Caki2 (cell line): Measurements from ENCODE around the gene TRIM37. TPM values are rescaled to one million over a fixed set of nuclear protein-coding genes. Genes with fewer than 3 reads are reported as not detected.

ENCODE experiments used
- DNase-seq: peaks from one replicate; pipeline ENCODE4 v3.0.0-alpha.2; 2015; ENCODE audit warnings: low read depth
- in situ Hi-C: cut with HindIII; loops from 2 replicates; pipeline ENCODE4 v1.10.0; 2016; ENCODE audit warnings: low sequenced_read_pairs, low pct_unique_long_range_greater_than_20kb, mixed read lengths
- total RNA-seq: library from RNA; depleted of rRNA; stranded (reverse); fragments of >200 nt; shearing (Covaris generic); gene quantifications from 2 replicates; pipeline ENCODE4 v1.2.3, GENCODE V29; 2014; ENCODE audit warnings: low replicate concordance

The TRIM37 gene
- total RNA-seq, 1 experiment from 2014 or later, result 17.9 TPM

DNA sequence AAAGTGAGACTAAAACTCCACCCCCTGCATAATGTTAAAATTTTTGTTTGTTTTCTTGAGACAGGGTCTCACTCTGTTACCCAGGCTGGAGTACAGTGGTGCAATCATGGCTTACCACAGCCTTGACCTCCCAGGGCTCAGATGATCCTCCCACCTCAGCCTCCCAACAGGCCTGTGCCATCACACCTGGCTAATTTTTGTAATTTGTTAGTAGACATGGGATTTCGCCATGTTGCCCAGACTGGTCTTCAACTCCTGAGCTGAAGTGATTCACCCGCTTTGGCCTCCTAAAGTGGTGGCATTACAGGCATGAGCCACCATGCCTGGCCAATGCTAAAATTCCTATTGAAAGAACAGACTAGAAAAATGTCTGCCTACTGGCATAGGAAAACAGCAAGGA is 103.8 kb downstream of the TRIM37 start:
- in situ Hi-C loops, result no loop called here
- DNase-seq, result no peak

- in situ Hi-C loops, result no loop called here
These were observed 104.6 kb downstream of the TRIM37 start for GRCh38 chr17:59002126-59002525.

GRCh38 chr17:59001158-59001814 is 105.4 kb downstream of the TRIM37 start:
- peak; percentile 92 for DNase-seq
- in situ Hi-C loops, result no loop called here

More at GRCh38 chr17:59002126-59002525, 104.6 kb downstream of the TRIM37 start:
- no peak for DNase-seq

- in situ Hi-C loops, result no loop called here
- DNase-seq, result no peak
These were observed 106.7 kb downstream of the TRIM37 start for GRCh38 chr17:59000022-59000421.

DNA sequence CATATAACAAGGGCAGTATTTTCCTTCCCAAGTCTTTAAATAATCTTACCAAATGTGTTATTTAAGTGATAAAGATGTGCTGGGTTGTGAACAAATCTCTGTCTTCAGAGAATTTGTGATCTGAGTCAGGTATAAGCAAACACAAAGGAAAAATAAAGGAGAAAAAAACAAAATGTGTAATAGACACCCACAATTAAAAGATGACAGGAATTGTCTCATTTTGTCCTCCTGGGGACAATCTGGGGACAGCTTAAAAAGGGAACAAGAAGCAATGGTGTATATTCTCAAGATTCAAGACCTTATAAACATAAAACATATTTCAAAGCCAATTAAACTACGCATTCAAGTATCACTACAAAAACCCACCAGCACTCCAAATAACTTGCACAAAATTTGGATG is 107.2 kb downstream of the TRIM37 start:
- in situ Hi-C loops, result no loop called here
- no peak for DNase-seq

DNA sequence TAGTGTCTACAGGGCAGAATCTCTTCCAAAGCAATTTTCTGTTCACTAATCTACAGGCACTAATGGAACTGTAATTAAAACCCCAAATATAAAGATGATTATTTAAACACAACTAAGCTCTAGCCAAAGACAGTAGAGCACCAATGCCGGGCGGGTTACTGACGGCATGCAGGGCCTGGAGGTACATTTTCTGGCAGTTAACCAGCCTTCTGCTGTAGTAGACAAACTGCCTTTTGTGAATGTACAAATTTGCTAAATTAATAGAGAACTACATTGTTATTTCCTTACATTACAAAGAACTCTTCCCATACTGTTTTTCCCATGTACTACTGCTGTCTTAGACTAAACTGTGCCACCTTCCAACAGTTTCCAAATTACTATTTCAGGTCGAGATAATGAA is 107.8 kb downstream of the TRIM37 start:
- in situ Hi-C loops, result no loop called here
- DNase-seq, result no peak

DNA sequence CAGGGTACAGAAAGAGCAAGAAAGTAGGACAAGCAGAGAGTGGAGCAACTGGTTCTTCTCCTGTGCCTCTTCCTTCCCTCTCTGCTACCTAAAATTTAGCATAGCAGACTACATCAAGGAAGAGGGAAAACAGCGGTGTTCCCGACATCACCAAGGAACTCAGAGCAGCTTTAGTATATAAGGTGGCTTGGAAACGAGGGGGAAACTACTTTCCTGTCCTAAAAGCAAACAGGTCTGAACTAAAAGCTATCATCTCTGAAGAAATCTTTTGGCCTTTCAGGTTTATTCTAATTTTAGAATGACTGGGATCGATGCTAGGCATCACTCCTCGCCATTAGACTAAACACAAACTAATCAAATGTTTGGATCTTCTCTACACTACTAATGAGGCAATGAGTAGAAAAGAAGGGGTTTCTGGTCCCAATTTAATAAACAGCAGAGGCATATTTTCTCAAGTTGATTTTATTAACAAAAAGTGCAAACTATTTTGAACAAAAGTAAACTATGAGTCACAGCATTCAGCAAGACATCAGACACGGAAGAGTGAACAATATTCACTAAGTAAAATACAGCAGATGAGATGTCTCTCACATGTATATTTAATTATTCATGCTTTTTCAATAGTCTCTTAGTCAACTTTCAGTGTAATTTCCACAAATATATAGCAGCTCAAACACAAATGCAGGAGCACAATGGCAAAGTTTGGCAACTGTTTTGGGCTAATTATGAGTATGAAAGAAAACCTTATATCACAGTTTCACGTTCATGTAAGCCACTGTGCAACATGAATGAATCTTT is 108.7 kb downstream of the TRIM37 start:
- in situ Hi-C loops, result no loop called here
- DNase-seq, result peak; percentile 14

- in situ Hi-C loops, result no loop called here
- DNase-seq, result no peak
These were observed 109.7 kb downstream of the TRIM37 start for GRCh38 chr17:58996968-58997367.

GRCh38 chr17:58995247-58995940 is 111.3 kb downstream of the TRIM37 start:
- in situ Hi-C loops, result no loop called here
- DNase-seq, result no peak

DNA sequence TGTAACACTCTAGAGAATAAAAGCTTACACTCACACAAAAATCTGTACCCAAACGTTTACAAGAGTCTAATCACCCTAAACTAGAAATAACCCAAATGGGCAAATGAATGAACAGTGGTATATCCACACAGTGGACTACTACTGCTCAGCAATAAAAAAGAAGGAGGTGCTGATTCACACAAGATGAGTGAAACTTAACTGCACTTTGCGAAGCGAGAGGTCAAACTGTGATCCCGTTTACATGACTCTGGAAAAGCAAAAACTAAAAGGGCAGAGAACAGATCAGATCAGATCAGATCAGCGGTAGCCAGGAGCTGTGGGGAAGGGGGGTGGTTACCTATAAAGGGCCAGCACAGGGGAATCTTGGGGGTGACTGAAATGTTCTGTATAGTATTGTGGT is 113.4 kb downstream of the TRIM37 start:
- in situ Hi-C loops, result no loop called here
- DNase-seq, result no peak

- in situ Hi-C loops, result no loop called here
- DNase-seq, result peak; percentile 95
These were observed 114.9 kb downstream of the TRIM37 start for GRCh38 chr17:58991718-58992331.

GRCh38 chr17:58989629-58990028 is 117.1 kb downstream of the TRIM37 start:
- no peak for DNase-seq

GRCh38 chr17:58985971-58986370 is 120.7 kb downstream of the TRIM37 start:
- in situ Hi-C loops, result no loop called here
- DNase-seq, result no peak

More at GRCh38 chr17:58989629-58990028, 117.1 kb downstream of the TRIM37 start:
- in situ Hi-C loops, result no loop called here

DNA sequence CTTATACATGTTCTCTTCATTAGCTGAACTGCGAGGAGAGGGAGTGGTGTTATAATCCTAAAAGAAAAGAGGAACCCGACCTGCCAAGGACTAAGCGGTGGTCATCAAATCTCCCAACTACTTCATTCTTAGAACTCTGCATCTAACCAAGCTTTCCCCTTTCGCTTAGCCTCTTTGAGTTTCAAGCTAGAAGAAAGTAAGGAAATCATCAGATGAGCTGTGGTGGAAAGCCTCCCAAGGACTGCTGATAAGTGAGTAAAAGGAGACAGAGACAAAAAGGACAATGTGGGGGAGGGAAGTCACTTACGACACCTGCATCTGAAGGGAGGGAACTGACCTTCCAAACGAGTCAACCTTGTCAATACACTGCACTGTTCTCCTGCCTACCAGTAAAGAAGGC is 121.3 kb downstream of the TRIM37 start:
- DNase-seq, result no peak
- in situ Hi-C loops, result no loop called here

DNA sequence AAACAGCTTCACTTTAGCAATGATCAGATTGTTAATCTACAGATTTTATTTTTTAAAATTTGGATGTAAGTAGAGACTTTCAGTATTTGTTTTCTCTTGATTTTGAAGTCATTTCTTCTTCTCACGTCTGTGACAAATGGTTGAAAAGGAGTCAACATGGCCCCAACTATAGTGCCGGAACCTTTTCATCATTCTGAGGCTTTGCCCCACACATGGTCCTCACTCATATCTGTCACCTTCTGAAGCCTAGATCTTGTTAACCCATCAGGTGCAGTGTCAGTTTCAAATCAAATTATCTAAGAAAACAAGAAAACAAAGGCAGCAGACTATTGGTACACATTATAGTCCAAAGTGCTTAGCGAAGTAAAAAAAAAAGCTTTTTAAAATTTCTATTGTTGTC is 124.1 kb downstream of the TRIM37 start:
- DNase-seq, result no peak
- in situ Hi-C loops, result no loop called here

DNA sequence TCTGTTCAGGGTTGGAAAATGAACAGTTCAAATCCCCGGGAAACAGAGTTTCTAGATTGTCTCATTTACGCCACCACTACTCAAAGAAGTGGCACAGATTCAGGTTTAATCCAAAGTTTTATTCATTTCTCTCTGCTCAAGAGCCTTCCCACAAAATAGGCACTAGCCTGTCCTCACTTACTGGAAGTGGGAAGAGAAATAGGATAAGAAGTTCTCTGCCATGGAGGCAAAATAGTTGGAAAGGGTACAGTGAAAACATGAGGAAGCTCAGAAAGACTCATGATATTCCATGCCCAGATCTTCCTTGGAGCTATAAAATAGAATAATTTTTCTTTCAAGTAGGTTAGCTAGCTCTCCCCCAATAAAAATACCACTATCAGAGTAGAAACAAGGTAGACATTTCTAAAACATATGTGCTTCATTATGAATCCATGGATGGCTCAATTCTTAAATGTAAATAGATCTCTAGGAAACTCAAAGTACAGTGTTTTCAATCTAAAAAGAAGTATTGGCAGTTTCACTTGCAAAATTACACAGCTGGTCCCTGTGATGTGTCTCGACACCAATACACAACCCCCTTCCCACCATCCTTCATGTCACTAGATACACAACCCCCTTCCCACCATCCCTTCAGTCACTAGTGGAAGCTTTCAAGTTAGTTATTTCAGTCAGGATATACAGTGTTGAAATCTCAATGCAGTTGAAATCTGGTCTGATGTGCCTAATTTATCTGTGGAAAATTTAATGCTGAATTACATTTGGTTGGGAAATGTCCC is 125.8 kb downstream of the TRIM37 start:
- in situ Hi-C loops, result no loop called here
- no peak for DNase-seq

DNA sequence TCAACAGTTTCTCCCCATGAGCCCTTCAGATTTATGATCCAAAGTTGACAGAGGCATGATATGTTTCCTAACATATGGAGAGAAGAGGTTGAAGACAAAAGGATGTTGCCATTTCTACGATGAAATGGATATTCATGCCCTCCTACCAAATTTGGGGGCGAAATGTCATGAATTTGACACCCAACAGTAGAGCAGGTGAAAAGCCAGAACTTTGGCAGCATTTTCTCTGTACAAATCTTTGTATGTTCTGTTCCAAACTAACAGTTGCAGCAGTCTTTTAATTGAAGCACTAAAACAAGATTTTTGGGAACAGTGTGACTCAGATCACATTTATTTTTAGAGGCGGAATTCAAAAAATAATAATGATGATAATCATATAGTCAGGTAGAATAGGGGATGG is 130.1 kb downstream of the TRIM37 start:
- no peak for DNase-seq
- in situ Hi-C loops, result no loop called here

- in situ Hi-C loops, result no loop called here
- no peak for DNase-seq
These were observed 132.3 kb downstream of the TRIM37 start for GRCh38 chr17:58974354-58974753.
